GM23248 (cell line): ENCODE results near the gene MXD1.

Experiments used
- EZH2 ChIP-seq: fragments of 200-600 bp; sonication (generic); IDR thresholded peaks from 2 replicates; pipeline ENCODE4 v1.6.1; 2018; ENCODE audit warnings: antibody characterized with exemption, mild to moderate bottlenecking; ENCODE audit not compliant: insufficient read depth, poor library complexity, severe bottlenecking
- EZH2phosphoT487 ChIP-seq: fragments of 200-600 bp; sonication (generic); IDR thresholded peaks from 2 replicates; pipeline ENCODE4 v1.6.1; 2018; ENCODE audit warnings: antibody characterized with exemption, moderate library complexity, mild to moderate bottlenecking, low read depth; ENCODE audit not compliant: insufficient read depth

DNA sequence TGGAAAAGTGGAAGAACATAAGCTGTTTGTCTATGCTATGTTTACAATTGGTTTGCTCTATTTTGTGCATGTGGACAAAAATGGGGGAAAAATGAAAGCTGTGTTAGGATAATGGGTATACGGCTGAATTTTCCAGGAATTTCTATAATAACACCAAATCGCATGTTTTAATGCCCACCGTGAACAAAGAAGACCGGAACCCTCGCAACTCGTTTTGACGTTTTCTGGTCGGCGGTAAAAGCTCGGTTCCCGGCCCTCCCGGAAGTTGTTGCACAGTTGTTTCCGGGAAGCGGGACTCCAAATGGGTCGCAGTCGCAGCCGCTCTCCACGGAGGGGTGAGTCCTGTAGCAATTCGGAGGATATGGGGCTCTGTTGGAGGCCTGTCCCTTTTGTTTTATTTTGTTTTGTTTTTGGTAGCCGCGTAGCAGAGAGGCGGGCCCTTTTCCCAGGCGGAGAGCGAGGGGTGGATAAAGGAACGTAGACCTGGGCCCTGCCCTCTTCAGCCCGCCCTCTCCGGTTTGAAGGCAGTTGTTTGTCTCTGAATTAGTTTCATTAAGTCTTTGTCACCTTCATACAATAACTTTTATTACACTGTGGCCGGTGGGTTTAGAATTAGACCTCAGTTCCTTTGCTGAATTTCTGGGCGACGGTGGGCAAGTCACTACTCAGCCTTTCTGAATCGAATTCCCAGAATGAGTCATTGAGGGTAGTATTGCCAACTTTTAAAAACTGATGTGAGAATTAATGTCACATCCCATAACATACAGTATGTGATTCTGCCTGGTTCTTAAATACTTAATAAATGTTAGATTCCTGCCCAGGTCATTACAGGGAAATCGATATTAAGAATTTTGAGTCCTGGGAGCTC lies 21.0 kb upstream of the MXD1 start, which contains the start of gene SNRNP27:
- TF ChIP-seq EZH2phosphoT487, result no peak
- no peak for TF ChIP-seq EZH2
